GM10266 (cell line): ENCODE measurements around the gene PSMD5.

ENCODE experiments used
- DNase-seq: peaks from one replicate; pipeline ENCODE4 v3.0.0; 2012; ENCODE audit errors: extremely low spot score
- CTCF ChIP-seq: IDR thresholded peaks from 2 replicates; pipeline ENCODE4 v1.5.1; 2012; ENCODE audit warnings: mild to moderate bottlenecking, low read depth; ENCODE audit not compliant: control insufficient read depth, insufficient read depth; ENCODE audit errors: missing control alignments

Gene PSMD5

GRCh38 chr9:120868339-120868675, 25.6 kb upstream of the PSMD5 start:
- TF ChIP-seq CTCF: no peak
- no peak for DNase-seq

GRCh38 chr9:120867676-120868338, 25.1 kb upstream of the PSMD5 start:
- no peak for DNase-seq
- no peak for TF ChIP-seq CTCF

DNA sequence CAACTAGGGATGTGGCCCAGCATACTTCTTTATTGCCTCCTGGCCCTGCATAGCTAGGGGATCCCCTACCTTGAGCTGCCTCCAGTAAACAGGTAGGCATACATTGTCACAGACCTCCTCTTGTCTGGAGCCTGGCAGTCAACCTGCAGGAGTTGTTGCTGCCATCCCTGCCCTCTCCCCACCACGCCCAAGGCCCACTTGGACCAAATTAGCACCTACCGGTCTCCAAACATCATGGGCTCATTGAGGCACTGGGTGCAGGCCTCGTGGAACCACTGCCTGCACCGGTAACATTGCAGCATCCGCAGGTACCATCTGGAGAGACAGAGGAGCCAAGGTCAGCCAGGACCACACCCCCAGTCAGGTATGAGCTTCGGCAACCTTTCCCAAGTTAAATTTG, 23.9 kb upstream of the PSMD5 start:
- DNase-seq: no peak
- TF ChIP-seq CTCF: no peak

DNA sequence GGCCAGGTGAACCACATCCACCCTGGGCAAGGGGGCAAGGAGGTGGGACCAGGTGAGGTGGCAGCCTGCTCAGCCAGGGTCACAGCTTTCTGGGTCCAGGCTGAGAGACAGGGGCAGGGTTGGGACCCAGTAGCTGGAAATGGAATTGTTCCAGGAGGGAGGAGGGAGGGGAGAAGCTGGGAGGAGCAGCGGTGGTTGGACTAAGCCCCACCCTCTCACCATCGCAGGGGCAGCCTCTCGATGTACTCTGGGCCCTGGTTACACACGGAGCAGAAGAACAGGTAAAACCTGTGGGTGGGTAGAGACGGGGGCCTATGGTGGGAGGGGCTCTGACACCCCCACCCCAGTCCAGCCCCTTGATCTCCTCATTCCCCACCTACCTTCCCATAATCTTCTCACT, 23.1 kb upstream of the PSMD5 start:
- no peak for TF ChIP-seq CTCF
- DNase-seq: no peak

DNA sequence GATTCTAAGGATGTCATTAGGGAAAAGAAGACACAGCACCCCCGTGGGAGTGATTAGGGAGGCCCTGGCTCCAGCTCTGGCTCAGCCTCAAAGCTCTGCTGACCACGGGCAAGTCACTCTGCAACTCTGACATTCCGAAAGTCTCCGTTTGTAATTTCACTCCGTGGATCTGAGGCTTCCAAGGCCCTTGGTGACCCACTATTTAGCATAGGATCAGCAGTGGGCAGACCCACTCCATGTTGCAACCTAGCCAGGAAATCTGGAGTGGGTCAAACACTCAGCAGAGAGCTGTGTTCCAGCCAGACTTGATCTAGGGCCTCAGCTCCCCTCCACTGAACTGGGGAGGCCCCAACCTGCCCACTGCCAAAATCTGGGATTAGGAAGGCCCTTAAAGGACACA, 22.5 kb upstream of the PSMD5 start:
- no peak for DNase-seq
- TF ChIP-seq CTCF: no peak

- DNase-seq: no peak
- TF ChIP-seq CTCF: no peak
Measured at GRCh38 chr9:120864719-120865118, 22.0 kb upstream of the PSMD5 start.

GRCh38 chr9:120863833-120864232, 21.1 kb upstream of the PSMD5 start:
- TF ChIP-seq CTCF: no peak
- no peak for DNase-seq
